ENCODE measurements around the gene MBD2. TPM values are rescaled to one million over a fixed set of nuclear protein-coding genes. Genes with fewer than 3 reads are reported as not detected.
"Not testable (repeated sequence)": the region's sequence is repeated elsewhere in the genome, so short reads cannot be mapped to it uniquely, and the experiment has no call there.

Gene MBD2
- total RNA-seq, 2 experiments from 2014 or later = 101 to 102 TPM

- intact Hi-C loops (cut with micrococcal nuclease) = loop anchor here (1.0 to 5.0 kb wide), 2 partner anchors 41 to 117 kb away; no protein-coding TSS in a partner anchor
- POLR2A ChIA-PET = interaction anchor here (0.5 to 1.2 kb wide), 2 partner anchors 41 to 45 kb away, joined by 3 to 7 read pairs; no protein-coding TSS in a partner anchor
- no peak for TF ChIP-seq CTCF (IDR thresholded peaks at IDR 0.05)
- Mint-ChIP-seq H3K27ac (peak overlapping the region; percentile 93), H3K4me3 (peak overlapping the region; percentile 49), H3K4me1 (ENCODE audit: low read depth) (peaks cover 54% of the 10 kb centered on the region), H3K9me3 (no peaks in the 10 kb centered on the region), H3K27me3 (no peaks in the 10 kb centered on the region), H3K36me3 (ENCODE audit: low read depth) (peaks cover 1% of the 10 kb centered on the region)
- peak; percentile 76 for ATAC-seq
- CTCF ChIA-PET = interaction anchor here (0.6 to 0.8 kb wide), 2 partner anchors 15 to 41 kb away, joined by 3 to 6 read pairs; no protein-coding TSS in a partner anchor
- DNase-seq = peak; percentile 31
Observed at GRCh38 chr18:54263904-54264336, 39.5 kb upstream of the MBD2 start.

GRCh38 chr18:54261894-54262293, 37.4 kb upstream of the MBD2 start:
- peak; percentile 90 for DNase-seq
- POLR2A ChIA-PET = interaction anchor here (0.6 kb wide), 1 partner anchor 39 kb away, joined by 3 read pairs; no protein-coding TSS in a partner anchor
- Mint-ChIP-seq H3K4me3 (peak overlapping the region; percentile 16), H3K27ac (peak overlapping the region; percentile 91), H3K4me1 (ENCODE audit: low read depth) (peaks cover 48% of the 10 kb centered on the region), H3K36me3 (ENCODE audit: low read depth) (peaks cover 1% of the 10 kb centered on the region), H3K9me3 (no peaks in the 10 kb centered on the region), H3K27me3 (no peaks in the 10 kb centered on the region)
- CTCF ChIA-PET = interaction anchor here (1.4 kb wide), 1 partner anchor 39 kb away, joined by 6 read pairs; no protein-coding TSS in a partner anchor
- intact Hi-C loops (cut with micrococcal nuclease) = loop anchor here (5.0 kb wide), 1 partner anchor 115 kb away; no protein-coding TSS in a partner anchor
- TF ChIP-seq CTCF (IDR thresholded peaks at IDR 0.05) = no peak
- ATAC-seq = peak; percentile 72

- H3K9me3 Mint-ChIP-seq = no peaks in the 10 kb centered on the region
- ATAC-seq (peak; percentile 55), DNase-seq (peak; percentile 72)
- H3K4me3 Mint-ChIP-seq = peak overlapping the region; percentile 31
- H3K27ac Mint-ChIP-seq = peak overlapping the region; percentile 91
- intact Hi-C loops (cut with micrococcal nuclease) = loop anchor here (5.0 kb wide), 1 partner anchor 113 kb away; no protein-coding TSS in a partner anchor
- CTCF ChIA-PET = interaction anchor here (1.3 to 1.4 kb wide), 2 partner anchors 10 to 37 kb away, joined by 6 read pairs; no protein-coding TSS in a partner anchor
- H3K36me3 Mint-ChIP-seq (ENCODE audit: low read depth) = peaks cover 1% of the 10 kb centered on the region
- TF ChIP-seq CTCF (IDR thresholded peaks at IDR 0.05) = no peak
- peaks cover 48% of the 10 kb centered on the region for H3K4me1 Mint-ChIP-seq (ENCODE audit: low read depth)
- POLR2A ChIA-PET = interaction anchor here (0.7 to 1.1 kb wide), 2 partner anchors 38 to 97 kb away, joined by 3 to 5 read pairs; partner anchors contain the start of genes C18orf54 and STARD6
- H3K27me3 Mint-ChIP-seq = no peaks in the 10 kb centered on the region
Observed at GRCh38 chr18:54260396-54261072, 36.1 kb upstream of the MBD2 start.

GRCh38 chr18:54257818-54258217, 33.3 kb upstream of the MBD2 start:
- ATAC-seq; H3K36me3 Mint-ChIP-seq (ENCODE audit: low read depth); H3K4me3 Mint-ChIP-seq; intact Hi-C loops (cut with micrococcal nuclease); H3K27me3 Mint-ChIP-seq; H3K27ac Mint-ChIP-seq; DNase-seq; CTCF ChIA-PET; H3K9me3 Mint-ChIP-seq: not testable (repeated sequence)
- POLR2A ChIA-PET = interaction anchor here (0.7 kb wide), 1 partner anchor 251 kb away, joined by 3 read pairs; no protein-coding TSS in a partner anchor
- peaks cover 28% of the 10 kb centered on the region for H3K4me1 Mint-ChIP-seq (ENCODE audit: low read depth)

GRCh38 chr18:54257015-54257414, 32.5 kb upstream of the MBD2 start:
- POLR2A ChIA-PET = interaction anchor here (0.7 kb wide), 1 partner anchor 252 kb away, joined by 3 read pairs; no protein-coding TSS in a partner anchor
- H3K4me1 Mint-ChIP-seq (ENCODE audit: low read depth) = peaks cover 22% of the 10 kb centered on the region

More at GRCh38 chr18:54257015-54257414, 32.5 kb upstream of the MBD2 start:
- DNase-seq = no peak
- Mint-ChIP-seq H3K9me3 (no peaks in the 10 kb centered on the region), H3K4me3 (no peak overlapping the region), H3K27ac (no peak overlapping the region), H3K36me3 (ENCODE audit: low read depth) (no peaks in the 10 kb centered on the region), H3K27me3 (no peaks in the 10 kb centered on the region)
- TF ChIP-seq CTCF (IDR thresholded peaks at IDR 0.05) = no peak
- CTCF ChIA-PET = no interaction called here
- ATAC-seq = no peak
- intact Hi-C loops (cut with micrococcal nuclease) = no loop called here
